Measurements from ENCODE around the gene MTHFD1L.

Gene MTHFD1L

DNA sequence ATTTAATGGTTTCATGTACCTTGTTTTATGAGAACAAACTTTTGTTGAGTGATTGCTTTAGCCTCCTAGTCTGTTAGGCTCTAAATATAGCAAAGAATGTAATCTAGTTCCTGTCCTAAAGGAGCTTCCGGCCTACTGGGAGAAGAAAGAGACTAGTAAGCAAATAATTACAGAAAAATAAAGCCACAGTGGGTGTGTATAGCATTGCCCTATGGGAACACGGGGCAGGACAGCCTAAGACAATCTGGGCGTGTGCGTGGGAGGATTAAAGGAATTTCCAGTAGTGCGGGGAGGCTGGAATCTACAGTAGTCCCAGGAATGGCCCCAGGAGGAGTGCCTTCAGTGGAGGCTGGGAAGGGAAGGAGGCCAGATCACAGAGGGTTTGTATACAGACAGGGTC is 276.2 kb downstream of the MTHFD1L start:
- Histone ChIP-seq H3K27me3 (ENCODE audit: control insufficient read depth, insufficient read depth, low read length) (no peaks in the 10 kb centered on the region), H3K4me3 (ENCODE audit: low read length) (no peak overlapping the region), H3K36me3 (ENCODE audit: control insufficient read depth, insufficient read depth, low read length) (no peaks in the 10 kb centered on the region), H3K9me3 (ENCODE audit: control insufficient read depth, low read length) (no peaks in the 10 kb centered on the region), H3K4me1 (ENCODE audit: control insufficient read depth, insufficient read depth, low read length) (peaks cover 8% of the 10 kb centered on the region), H3K9ac (ENCODE audit: low read length) (no peak overlapping the region)

DNA sequence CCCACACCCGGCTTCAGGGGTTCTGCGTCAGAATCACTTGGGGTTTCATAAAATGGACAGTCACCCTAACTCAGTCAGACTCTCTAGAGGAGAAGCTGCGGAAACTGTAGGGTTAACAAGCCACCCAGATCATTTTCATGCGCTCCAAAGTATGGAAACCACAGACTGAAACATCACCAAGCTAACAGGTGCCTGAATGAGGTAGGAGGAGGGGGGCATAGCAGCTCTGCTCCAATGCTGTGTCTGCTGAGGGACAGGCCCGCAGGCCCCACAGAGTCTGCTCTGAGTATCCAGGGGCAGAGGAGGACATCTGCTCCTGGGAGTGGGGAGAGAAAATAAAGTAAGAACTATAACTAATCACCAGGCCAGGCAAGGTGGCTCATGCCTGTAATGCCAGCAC is 277.2 kb downstream of the MTHFD1L start:
- no peak overlapping the region for H3K4me3 ChIP-seq (ENCODE audit: low read length)
- H3K27me3 ChIP-seq (ENCODE audit: control insufficient read depth, insufficient read depth, low read length) = no peaks in the 10 kb centered on the region
- H3K36me3 ChIP-seq (ENCODE audit: control insufficient read depth, insufficient read depth, low read length) = no peaks in the 10 kb centered on the region
- peaks cover 8% of the 10 kb centered on the region for H3K4me1 ChIP-seq (ENCODE audit: control insufficient read depth, insufficient read depth, low read length)
- H3K9me3 ChIP-seq (ENCODE audit: control insufficient read depth, low read length) = no peaks in the 10 kb centered on the region
- H3K9ac ChIP-seq (ENCODE audit: low read length) = no peak overlapping the region

DNA sequence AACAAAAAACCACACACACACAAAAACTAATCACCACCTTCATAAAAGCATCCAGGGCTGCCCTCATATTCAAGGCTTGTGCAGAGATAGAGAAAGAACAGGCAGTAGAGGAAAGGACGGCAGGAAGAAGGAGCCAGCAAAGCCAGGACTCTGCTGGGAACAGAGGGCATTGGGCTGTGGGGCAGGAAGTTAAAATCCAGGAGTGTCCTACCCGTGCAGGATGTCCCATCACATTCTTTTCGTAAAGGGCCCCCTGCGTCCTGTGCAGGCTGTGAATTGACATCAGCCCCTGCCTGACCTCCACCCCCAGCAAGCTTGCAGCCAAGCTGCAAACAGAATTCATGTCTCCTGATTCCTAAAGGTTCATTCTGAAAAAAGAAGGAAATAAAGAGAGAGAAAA is 277.8 kb downstream of the MTHFD1L start:
- no peak overlapping the region for H3K4me3 ChIP-seq (ENCODE audit: low read length)
- no peaks in the 10 kb centered on the region for H3K27me3 ChIP-seq (ENCODE audit: control insufficient read depth, insufficient read depth, low read length)
- H3K9ac ChIP-seq (ENCODE audit: low read length) = no peak overlapping the region
- H3K9me3 ChIP-seq (ENCODE audit: control insufficient read depth, low read length) = no peaks in the 10 kb centered on the region
- peaks cover 8% of the 10 kb centered on the region for H3K4me1 ChIP-seq (ENCODE audit: control insufficient read depth, insufficient read depth, low read length)
- no peaks in the 10 kb centered on the region for H3K36me3 ChIP-seq (ENCODE audit: control insufficient read depth, insufficient read depth, low read length)

DNA sequence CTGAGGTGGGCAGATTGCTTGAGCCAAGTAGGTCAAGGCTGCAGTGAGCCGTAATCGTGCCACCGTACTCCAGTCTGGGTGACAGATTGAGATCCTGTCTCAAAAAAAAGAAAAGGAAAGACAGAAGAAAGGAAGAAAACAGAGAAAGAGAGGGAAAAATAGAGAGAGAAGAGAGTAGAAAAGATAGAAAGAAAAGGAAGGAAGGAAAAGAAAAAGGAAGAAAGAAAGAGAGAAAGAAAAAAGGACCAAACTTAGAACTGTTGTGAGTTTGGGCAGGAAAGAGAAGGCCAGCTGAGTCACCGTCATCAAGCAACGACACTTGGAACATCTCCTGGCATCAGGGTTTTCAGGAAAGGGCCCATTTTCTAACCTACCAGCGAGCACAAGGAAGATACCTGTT is 278.3 kb downstream of the MTHFD1L start:
- H3K4me1 ChIP-seq (ENCODE audit: control insufficient read depth, insufficient read depth, low read length) = peaks cover 8% of the 10 kb centered on the region
- no peak overlapping the region for H3K9ac ChIP-seq (ENCODE audit: low read length)
- H3K9me3 ChIP-seq (ENCODE audit: control insufficient read depth, low read length) = no peaks in the 10 kb centered on the region
- H3K27me3 ChIP-seq (ENCODE audit: control insufficient read depth, insufficient read depth, low read length) = no peaks in the 10 kb centered on the region
- no peak overlapping the region for H3K4me3 ChIP-seq (ENCODE audit: low read length)
- H3K36me3 ChIP-seq (ENCODE audit: control insufficient read depth, insufficient read depth, low read length) = no peaks in the 10 kb centered on the region

DNA sequence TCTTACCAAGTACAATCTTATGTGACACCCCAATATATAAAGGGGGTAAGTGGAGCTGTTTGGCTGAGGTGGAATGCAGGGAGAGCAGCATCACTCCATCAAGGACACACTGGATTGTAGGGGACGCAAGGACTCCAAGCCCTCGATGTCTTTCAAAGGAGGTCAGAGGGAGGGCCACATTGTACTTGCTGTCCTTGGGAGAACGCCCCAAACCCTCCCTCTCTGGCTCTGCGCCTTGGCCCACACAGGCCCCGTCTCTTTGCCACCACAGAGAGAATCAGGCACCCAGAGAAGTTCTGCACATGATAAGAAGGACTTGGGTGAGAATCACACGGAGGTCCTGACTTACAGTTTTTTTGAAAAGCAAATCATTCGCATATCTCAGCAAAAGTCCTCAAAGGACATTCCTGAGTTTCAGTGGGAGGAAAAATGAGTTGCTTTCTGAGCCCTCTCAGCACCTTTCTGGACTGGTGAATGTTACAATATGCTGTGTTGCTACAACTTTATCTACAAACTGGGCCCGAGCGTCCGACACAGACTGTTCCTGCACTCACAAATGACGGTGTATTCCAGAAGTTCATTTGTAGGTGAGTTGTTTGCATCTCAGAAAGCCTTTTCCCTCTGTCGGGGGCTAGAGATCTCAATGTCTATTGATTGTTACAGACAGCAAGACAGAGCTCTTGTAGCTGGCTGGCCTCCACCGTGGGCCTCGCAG is 281.8 kb downstream of the MTHFD1L start:
- no peaks in the 10 kb centered on the region for H3K9me3 ChIP-seq (ENCODE audit: control insufficient read depth, low read length)
- H3K4me1 ChIP-seq (ENCODE audit: control insufficient read depth, insufficient read depth, low read length) = no peaks in the 10 kb centered on the region
- H3K9ac ChIP-seq (ENCODE audit: low read length) = no peak overlapping the region
- no peaks in the 10 kb centered on the region for H3K27me3 ChIP-seq (ENCODE audit: control insufficient read depth, insufficient read depth, low read length)
- no peaks in the 10 kb centered on the region for H3K36me3 ChIP-seq (ENCODE audit: control insufficient read depth, insufficient read depth, low read length)
- no peak overlapping the region for H3K4me3 ChIP-seq (ENCODE audit: low read length)

DNA sequence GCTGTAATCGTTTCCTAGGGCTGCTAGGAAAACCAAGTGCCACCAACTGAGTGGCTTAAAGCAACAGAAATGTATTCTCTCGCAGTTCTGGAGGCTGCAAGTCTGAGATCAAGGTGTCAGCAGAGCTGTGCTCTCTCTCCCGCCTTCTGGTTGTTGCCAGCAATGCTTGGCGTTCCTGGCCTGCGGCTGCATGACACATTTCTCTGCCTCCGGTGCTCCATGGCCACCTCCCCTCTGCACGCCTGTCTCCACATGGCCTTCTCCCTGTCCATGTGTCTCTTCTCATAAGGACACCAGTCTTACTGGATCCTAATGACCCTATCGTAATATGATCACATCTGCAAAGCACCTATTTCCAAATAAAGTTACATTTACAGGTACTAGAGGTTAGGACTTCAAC is 282.6 kb downstream of the MTHFD1L start:
- no peak overlapping the region for H3K9ac ChIP-seq (ENCODE audit: low read length)
- H3K4me1 ChIP-seq (ENCODE audit: control insufficient read depth, insufficient read depth, low read length) = no peaks in the 10 kb centered on the region
- H3K4me3 ChIP-seq (ENCODE audit: low read length) = no peak overlapping the region
- H3K9me3 ChIP-seq (ENCODE audit: control insufficient read depth, low read length) = no peaks in the 10 kb centered on the region
- no peaks in the 10 kb centered on the region for H3K27me3 ChIP-seq (ENCODE audit: control insufficient read depth, insufficient read depth, low read length)
- H3K36me3 ChIP-seq (ENCODE audit: control insufficient read depth, insufficient read depth, low read length) = no peaks in the 10 kb centered on the region

DNA sequence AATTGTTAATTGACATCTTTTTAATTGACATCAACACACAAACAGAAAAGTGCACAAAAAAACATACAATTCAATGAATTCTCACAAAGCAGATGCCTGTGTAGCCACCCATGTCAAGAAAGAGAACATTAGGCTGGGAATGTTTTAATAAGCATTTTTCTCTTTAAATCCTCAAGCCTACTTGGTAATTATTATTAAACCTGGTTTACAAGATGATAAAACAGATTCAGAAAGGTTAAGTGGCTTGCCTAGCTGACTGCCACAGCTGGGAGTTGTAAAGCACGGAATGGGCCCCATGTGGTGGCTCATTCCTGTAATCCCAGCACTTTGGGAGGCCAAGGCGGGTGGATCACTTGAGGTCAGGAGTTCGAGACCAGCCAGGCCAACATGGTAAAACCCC is 284.3 kb downstream of the MTHFD1L start:
- no peaks in the 10 kb centered on the region for H3K36me3 ChIP-seq (ENCODE audit: control insufficient read depth, insufficient read depth, low read length)
- peaks cover 3% of the 10 kb centered on the region for H3K4me1 ChIP-seq (ENCODE audit: control insufficient read depth, insufficient read depth, low read length)
- H3K9ac ChIP-seq (ENCODE audit: low read length) = no peak overlapping the region
- no peak overlapping the region for H3K4me3 ChIP-seq (ENCODE audit: low read length)
- no peaks in the 10 kb centered on the region for H3K27me3 ChIP-seq (ENCODE audit: control insufficient read depth, insufficient read depth, low read length)
- no peaks in the 10 kb centered on the region for H3K9me3 ChIP-seq (ENCODE audit: control insufficient read depth, low read length)
